Measurements from ENCODE around the gene CCDC54.

- TF ChIP-seq CTCF (IDR thresholded peaks at IDR 0.05; ENCODE audit: borderline replicate concordance, extremely low read depth, low read length, poor library complexity, severe bottlenecking) (no peak), EZH2 (IDR thresholded peaks at IDR 0.05; ENCODE audit: borderline replicate concordance, low read depth, low read length, severe bottlenecking) (no peak)
These were observed 10.5 kb upstream of the CCDC54 start for GRCh38 chr3:107366766-107367165.

Data from DND-41 (cell line).